ENCODE results near the gene GPC5.
"Not testable (repeated sequence)": the region's sequence is repeated elsewhere in the genome, so short reads cannot be mapped to it uniquely, and the experiment has no call there.

Gene GPC5

GRCh38 chr13:91369441-91369831 is 29.0 kb upstream of the GPC5 start:
- no peak for DNase-seq

- no peak for DNase-seq
Measured at GRCh38 chr13:91370501-91370900, 27.9 kb upstream of the GPC5 start.

GRCh38 chr13:91372911-91373310 is 25.5 kb upstream of the GPC5 start:
- DNase-seq = no peak

- DNase-seq = no peak
Measured at GRCh38 chr13:91375116-91375729, 23.2 kb upstream of the GPC5 start.

GRCh38 chr13:91381371-91381770 is 17.1 kb upstream of the GPC5 start:
- no peak for DNase-seq

- DNase-seq = no peak
Measured at GRCh38 chr13:91383836-91384235, 14.6 kb upstream of the GPC5 start.

GRCh38 chr13:91384896-91385295 is 13.5 kb upstream of the GPC5 start:
- no peak for DNase-seq

GRCh38 chr13:91389186-91389585 is 9.2 kb upstream of the GPC5 start:
- no peak for DNase-seq

- no peak for DNase-seq
Measured at GRCh38 chr13:91397595-91397994, 826 bp upstream of the GPC5 start.

GRCh38 chr13:91399189-91400062 is 1.0 kb downstream of the GPC5 start:
- no peak for DNase-seq

- DNase-seq = no peak
Measured at GRCh38 chr13:91400063-91400399, 1.6 kb downstream of the GPC5 start.

- no peak for DNase-seq
Measured at GRCh38 chr13:91400671-91401070, 2.2 kb downstream of the GPC5 start.

- no peak for DNase-seq
Measured at GRCh38 chr13:91401920-91402319, 3.5 kb downstream of the GPC5 start.

GRCh38 chr13:91405240-91405639 is 6.8 kb downstream of the GPC5 start:
- DNase-seq = no peak

GRCh38 chr13:91406619-91407018 is 8.2 kb downstream of the GPC5 start:
- peak in 1 of 2 experiments; percentile 20 for DNase-seq

GRCh38 chr13:91408971-91409370 is 10.6 kb downstream of the GPC5 start:
- DNase-seq = no peak

GRCh38 chr13:91416579-91416978 is 18.2 kb downstream of the GPC5 start:
- DNase-seq = not testable (repeated sequence)

GRCh38 chr13:91417660-91418325 is 19.4 kb downstream of the GPC5 start:
- no peak for DNase-seq

- DNase-seq = no peak
Measured at GRCh38 chr13:91426913-91427312, 28.5 kb downstream of the GPC5 start.

GRCh38 chr13:91438674-91439073 is 40.3 kb downstream of the GPC5 start:
- DNase-seq = not testable (repeated sequence)

- DNase-seq = no peak
Measured at GRCh38 chr13:91450913-91451312, 52.5 kb downstream of the GPC5 start.

- DNase-seq = no peak
Measured at GRCh38 chr13:91454666-91455065, 56.2 kb downstream of the GPC5 start.

- DNase-seq = no peak
Measured at GRCh38 chr13:91456837-91457236, 58.4 kb downstream of the GPC5 start.

- DNase-seq = no peak
Measured at GRCh38 chr13:91459485-91459884, 61.1 kb downstream of the GPC5 start.
